ENCODE data around the gene RFLNA. TPM values are rescaled to one million over a fixed set of nuclear protein-coding genes. Genes with fewer than 3 reads are reported as not detected.

The RFLNA gene
- total and polyA plus RNA-seq, 2 experiments from 2014 or later, result 1.2 to 4.6 TPM

DNA sequence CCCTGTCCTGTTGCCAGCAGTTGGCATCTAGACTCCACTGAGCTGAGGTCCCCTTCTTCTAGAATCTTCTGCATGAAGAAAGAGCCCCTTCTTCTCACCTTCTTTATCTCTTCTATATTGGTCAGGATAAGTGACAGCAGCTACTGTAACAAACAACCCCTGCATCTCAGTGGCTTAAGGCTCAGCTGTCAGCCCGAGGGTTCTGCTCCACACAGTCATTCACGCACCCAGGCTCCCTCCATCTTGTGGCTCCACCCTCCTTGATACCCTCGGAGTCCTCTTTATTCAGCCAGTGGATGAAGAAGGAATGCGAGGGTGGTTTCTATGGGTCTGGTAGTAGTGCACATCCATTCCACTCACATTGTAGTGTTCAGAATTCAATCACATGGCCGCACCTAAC, 10.5 kb upstream of the RFLNA start:
- H3F3A ChIP-seq (ENCODE audit: insufficient read depth), result peaks cover 10% of the 10 kb centered on the region; the same call in 1 of the 2 replicates
- H3K9me2 ChIP-seq (ENCODE audit: insufficient read depth), result no peaks in the 10 kb centered on the region
- H2AFZ ChIP-seq, result no peak overlapping the region
- peaks cover 6% of the 10 kb centered on the region; the same call in 1 of the 2 replicates for H3K4me1 ChIP-seq (ENCODE audit: insufficient read depth)
- TF ChIP-seq EZH2 (IDR thresholded peaks at IDR 0.05; ENCODE audit: insufficient read depth, poor library complexity, severe bottlenecking) (no peak), EZH2phosphoT487 (IDR thresholded peaks at IDR 0.05; ENCODE audit: insufficient read depth, low read depth) (no peak)
- no peak overlapping the region for H3K27ac ChIP-seq
- H3K9me3 ChIP-seq (ENCODE audit: low read depth), result no peaks in the 10 kb centered on the region
- H3K4me2 ChIP-seq (ENCODE audit: unreplicated experiment), result no peak overlapping the region
- H3K36me3 ChIP-seq (ENCODE audit: low read depth), result no peaks in the 10 kb centered on the region
- WGBS, 2 experiments (ENCODE audit: low coverage in 1 of 2, low lambda C conversion rate in 2 of 2, missing lambda C conversion rate in 2 of 2), result 62 to 68% methylated on average over 5 of the region's 5 CpGs
- H3K27me3 ChIP-seq (replicated peaks; ENCODE audit: insufficient read depth), result peaks cover 32% of the 10 kb centered on the region
- H4K20me1 ChIP-seq (ENCODE audit: insufficient read depth), result no peaks in the 10 kb centered on the region
- no peak overlapping the region for H3K9ac ChIP-seq
- DNase-seq, result no peak
- in situ Hi-C loops (cut with MboI), result no loop called here
- H3K4me3 ChIP-seq, result no peak overlapping the region
- H3K79me2 ChIP-seq (ENCODE audit: insufficient read depth), result no peaks in the 10 kb centered on the region

GRCh38 chr12:124286414-124286813, 8.5 kb upstream of the RFLNA start:
- Histone ChIP-seq H3K79me2 (ENCODE audit: insufficient read depth) (no peaks in the 10 kb centered on the region), H3K4me3 (no peak overlapping the region), H3K9me2 (ENCODE audit: insufficient read depth) (no peaks in the 10 kb centered on the region), H3K36me3 (ENCODE audit: low read depth) (no peaks in the 10 kb centered on the region), H4K20me1 (ENCODE audit: insufficient read depth) (no peaks in the 10 kb centered on the region), H3K9me3 (ENCODE audit: low read depth) (no peaks in the 10 kb centered on the region), H3K4me1 (ENCODE audit: insufficient read depth) (peaks cover 15% of the 10 kb centered on the region), H3F3A (ENCODE audit: insufficient read depth) (peaks cover 25% of the 10 kb centered on the region), H3K9ac (no peak overlapping the region), H3K4me2 (ENCODE audit: unreplicated experiment) (no peak overlapping the region), H3K27me3 (replicated peaks; ENCODE audit: insufficient read depth) (peaks cover 19% of the 10 kb centered on the region), H3K27ac (no peak overlapping the region), H2AFZ (no peak overlapping the region)
- TF ChIP-seq EZH2 (IDR thresholded peaks at IDR 0.05; ENCODE audit: insufficient read depth, poor library complexity, severe bottlenecking), result no peak
- no peak for TF ChIP-seq EZH2phosphoT487 (IDR thresholded peaks at IDR 0.05; ENCODE audit: insufficient read depth, low read depth)
- no peak for DNase-seq
- in situ Hi-C loops (cut with MboI), result no loop called here
- WGBS, 2 experiments (ENCODE audit: low coverage in 1 of 2, low lambda C conversion rate in 2 of 2, missing lambda C conversion rate in 2 of 2), result 53 to 54% methylated on average over 8 of the region's 8 CpGs

DNA sequence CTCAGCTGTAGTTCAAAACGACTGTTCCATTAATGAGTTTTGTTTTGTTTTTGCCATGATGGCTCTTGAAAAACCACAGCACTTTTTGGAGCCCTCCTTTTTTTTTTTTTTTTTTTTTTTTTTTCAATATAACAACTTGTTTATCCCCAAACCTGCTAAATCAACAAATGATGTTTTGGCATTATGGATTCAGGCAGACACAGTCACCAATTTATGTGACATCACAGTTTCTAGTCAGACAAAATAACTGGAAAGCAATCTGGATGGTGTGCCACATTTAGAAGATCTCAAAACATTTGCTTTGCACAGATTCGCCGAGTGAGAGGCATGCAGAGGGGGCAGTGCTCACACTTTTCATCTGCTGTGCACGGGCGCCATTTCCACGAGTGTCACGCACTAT, 7.9 kb upstream of the RFLNA start:
- 70 to 74% methylated on average over 7 of the region's 7 CpGs for WGBS, 2 experiments (ENCODE audit: low coverage in 1 of 2, low lambda C conversion rate in 2 of 2, missing lambda C conversion rate in 2 of 2)
- no peak for TF ChIP-seq EZH2phosphoT487 (IDR thresholded peaks at IDR 0.05; ENCODE audit: insufficient read depth, low read depth)
- no peak for TF ChIP-seq EZH2 (IDR thresholded peaks at IDR 0.05; ENCODE audit: insufficient read depth, poor library complexity, severe bottlenecking)
- no peak for DNase-seq
- in situ Hi-C loops (cut with MboI), result no loop called here
- H3K4me1 ChIP-seq (ENCODE audit: insufficient read depth), result peaks cover 15% of the 10 kb centered on the region
- peaks cover 25% of the 10 kb centered on the region for H3F3A ChIP-seq (ENCODE audit: insufficient read depth)
- H4K20me1 ChIP-seq (ENCODE audit: insufficient read depth), result no peaks in the 10 kb centered on the region
- H3K36me3 ChIP-seq (ENCODE audit: low read depth), result no peaks in the 10 kb centered on the region
- no peak overlapping the region for H3K4me3 ChIP-seq
- no peaks in the 10 kb centered on the region for H3K79me2 ChIP-seq (ENCODE audit: insufficient read depth)
- H3K4me2 ChIP-seq (ENCODE audit: unreplicated experiment), result no peak overlapping the region
- H2AFZ ChIP-seq, result no peak overlapping the region
- no peaks in the 10 kb centered on the region for H3K9me2 ChIP-seq (ENCODE audit: insufficient read depth)
- no peak overlapping the region for H3K27ac ChIP-seq
- H3K9ac ChIP-seq, result no peak overlapping the region
- H3K27me3 ChIP-seq (replicated peaks; ENCODE audit: insufficient read depth), result peaks cover 13% of the 10 kb centered on the region
- H3K9me3 ChIP-seq (ENCODE audit: low read depth), result no peaks in the 10 kb centered on the region

GRCh38 chr12:124289634-124290600, 5.0 kb upstream of the RFLNA start:
- no peaks in the 10 kb centered on the region for H3K27me3 ChIP-seq (replicated peaks; ENCODE audit: insufficient read depth)
- H4K20me1 ChIP-seq (ENCODE audit: insufficient read depth), result no peaks in the 10 kb centered on the region
- H3K9me2 ChIP-seq (ENCODE audit: insufficient read depth), result no peaks in the 10 kb centered on the region
- H3K36me3 ChIP-seq (ENCODE audit: low read depth), result no peaks in the 10 kb centered on the region
- peak overlapping the region; percentile 50 for H2AFZ ChIP-seq
- peak overlapping the region; percentile 53 for H3K27ac ChIP-seq
- no peaks in the 10 kb centered on the region for H3K79me2 ChIP-seq (ENCODE audit: insufficient read depth)
- peak; percentile 85 for DNase-seq
- H3K9ac ChIP-seq, result peak overlapping the region; percentile 39
- peaks cover 25% of the 10 kb centered on the region for H3F3A ChIP-seq (ENCODE audit: insufficient read depth)
- 27 to 32% methylated on average over 20 to 21 of the region's 21 CpGs for WGBS, 2 experiments (ENCODE audit: low coverage in 1 of 2, low lambda C conversion rate in 2 of 2, missing lambda C conversion rate in 2 of 2)
- H3K9me3 ChIP-seq (ENCODE audit: low read depth), result no peaks in the 10 kb centered on the region
- in situ Hi-C loops (cut with MboI), result no loop called here
- H3K4me1 ChIP-seq (ENCODE audit: insufficient read depth), result peaks cover 18% of the 10 kb centered on the region
- peak overlapping the region; percentile 53 for H3K4me3 ChIP-seq
- peak overlapping the region; percentile 82 for H3K4me2 ChIP-seq (ENCODE audit: unreplicated experiment)
- TF ChIP-seq EZH2phosphoT487 (IDR thresholded peaks at IDR 0.05; ENCODE audit: insufficient read depth, low read depth), result no peak
